ENCODE results near the gene CALN1.

DNA sequence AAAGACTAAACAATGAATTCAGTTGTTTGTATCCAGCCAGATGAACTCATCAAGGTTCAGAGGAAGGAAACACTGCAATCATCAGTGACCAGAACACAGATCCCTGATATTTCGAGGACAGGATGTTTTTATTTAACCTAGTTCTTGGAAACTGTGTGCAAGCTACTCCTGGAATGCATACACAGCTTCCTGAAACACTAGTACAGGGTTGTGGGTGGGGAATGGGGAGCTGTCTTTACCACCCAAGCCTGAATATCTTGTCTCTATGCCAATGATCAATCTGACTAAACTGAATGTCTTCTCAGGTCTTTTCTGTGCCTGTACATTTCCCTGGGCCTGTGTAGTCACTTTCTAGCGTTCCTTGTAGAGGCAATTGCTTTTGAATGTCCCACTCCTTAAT lies 374.6 kb downstream of the CALN1 start:
- TF ChIP-seq, protein P1, sequence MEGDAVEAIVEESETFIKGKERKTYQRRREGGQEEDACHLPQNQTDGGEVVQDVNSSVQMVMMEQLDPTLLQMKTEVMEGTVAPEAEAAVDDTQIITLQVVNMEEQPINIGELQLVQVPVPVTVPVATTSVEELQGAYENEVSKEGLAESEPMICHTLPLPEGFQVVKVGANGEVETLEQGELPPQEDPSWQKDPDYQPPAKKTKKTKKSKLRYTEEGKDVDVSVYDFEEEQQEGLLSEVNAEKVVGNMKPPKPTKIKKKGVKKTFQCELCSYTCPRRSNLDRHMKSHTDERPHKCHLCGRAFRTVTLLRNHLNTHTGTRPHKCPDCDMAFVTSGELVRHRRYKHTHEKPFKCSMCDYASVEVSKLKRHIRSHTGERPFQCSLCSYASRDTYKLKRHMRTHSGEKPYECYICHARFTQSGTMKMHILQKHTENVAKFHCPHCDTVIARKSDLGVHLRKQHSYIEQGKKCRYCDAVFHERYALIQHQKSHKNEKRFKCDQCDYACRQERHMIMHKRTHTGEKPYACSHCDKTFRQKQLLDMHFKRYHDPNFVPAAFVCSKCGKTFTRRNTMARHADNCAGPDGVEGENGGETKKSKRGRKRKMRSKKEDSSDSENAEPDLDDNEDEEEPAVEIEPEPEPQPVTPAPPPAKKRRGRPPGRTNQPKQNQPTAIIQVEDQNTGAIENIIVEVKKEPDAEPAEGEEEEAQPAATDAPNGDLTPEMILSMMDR (IDR thresholded peaks at IDR 0.05; ENCODE audit: low read length): no peak
- TF ChIP-seq EZH2 (IDR thresholded peaks at IDR 0.05; ENCODE audit: borderline replicate concordance, low read length): no peak
